Osteocyte (in vitro differentiated cells): ENCODE measurements around the gene SMYD4. TPM values are rescaled to one million over a fixed set of nuclear protein-coding genes. Genes with fewer than 3 reads are reported as not detected.

ENCODE experiments used
- DNase-seq: peaks from one replicate; pipeline ENCODE4 v3.0.0; 2021; ENCODE audit warnings: mixed read lengths; ENCODE audit not compliant: unreplicated experiment; ENCODE audit errors: extremely low spot score
- H3K27ac Mint-ChIP-seq: one replicate; pipeline ENCODE4 v1.8.0; 2021; ENCODE audit warnings: mild to moderate bottlenecking, mixed read lengths; ENCODE audit not compliant: unreplicated experiment
- H3K27me3 Mint-ChIP-seq: one replicate; pipeline ENCODE4 v1.8.0; 2021; ENCODE audit warnings: mixed read lengths; ENCODE audit not compliant: unreplicated experiment
- H3K36me3 Mint-ChIP-seq: one replicate; pipeline ENCODE4 v1.8.0; 2021; ENCODE audit warnings: mixed read lengths; ENCODE audit not compliant: unreplicated experiment
- H3K4me1 Mint-ChIP-seq: one replicate; pipeline ENCODE4 v1.8.0; 2021; ENCODE audit warnings: mixed read lengths; ENCODE audit not compliant: unreplicated experiment
- H3K4me3 Mint-ChIP-seq: one replicate; pipeline ENCODE4 v1.8.0; 2021; ENCODE audit warnings: mild to moderate bottlenecking, moderate library complexity, mixed read lengths; ENCODE audit not compliant: unreplicated experiment
- H3K9me3 Mint-ChIP-seq: one replicate; pipeline ENCODE4 v1.8.0; 2021; ENCODE audit warnings: mixed read lengths; ENCODE audit not compliant: unreplicated experiment
- total RNA-seq: library from RNA; stranded (reverse); gene quantifications from 2 replicates; pipeline ENCODE4 v1.2.1, GENCODE V29; 2021
- TF ChIP-seq, protein P1 (sequence below): fragments of 200-600 bp; sonication (generic); IDR thresholded peaks from 2 replicates; pipeline ENCODE4 v1.5.0; 2021; ENCODE audit warnings: antibody characterized with exemption, mild to moderate bottlenecking, moderate library complexity

SMYD4 gene
- total RNA-seq, 1 donor from 2014 or later: 11.2 TPM

DNA sequence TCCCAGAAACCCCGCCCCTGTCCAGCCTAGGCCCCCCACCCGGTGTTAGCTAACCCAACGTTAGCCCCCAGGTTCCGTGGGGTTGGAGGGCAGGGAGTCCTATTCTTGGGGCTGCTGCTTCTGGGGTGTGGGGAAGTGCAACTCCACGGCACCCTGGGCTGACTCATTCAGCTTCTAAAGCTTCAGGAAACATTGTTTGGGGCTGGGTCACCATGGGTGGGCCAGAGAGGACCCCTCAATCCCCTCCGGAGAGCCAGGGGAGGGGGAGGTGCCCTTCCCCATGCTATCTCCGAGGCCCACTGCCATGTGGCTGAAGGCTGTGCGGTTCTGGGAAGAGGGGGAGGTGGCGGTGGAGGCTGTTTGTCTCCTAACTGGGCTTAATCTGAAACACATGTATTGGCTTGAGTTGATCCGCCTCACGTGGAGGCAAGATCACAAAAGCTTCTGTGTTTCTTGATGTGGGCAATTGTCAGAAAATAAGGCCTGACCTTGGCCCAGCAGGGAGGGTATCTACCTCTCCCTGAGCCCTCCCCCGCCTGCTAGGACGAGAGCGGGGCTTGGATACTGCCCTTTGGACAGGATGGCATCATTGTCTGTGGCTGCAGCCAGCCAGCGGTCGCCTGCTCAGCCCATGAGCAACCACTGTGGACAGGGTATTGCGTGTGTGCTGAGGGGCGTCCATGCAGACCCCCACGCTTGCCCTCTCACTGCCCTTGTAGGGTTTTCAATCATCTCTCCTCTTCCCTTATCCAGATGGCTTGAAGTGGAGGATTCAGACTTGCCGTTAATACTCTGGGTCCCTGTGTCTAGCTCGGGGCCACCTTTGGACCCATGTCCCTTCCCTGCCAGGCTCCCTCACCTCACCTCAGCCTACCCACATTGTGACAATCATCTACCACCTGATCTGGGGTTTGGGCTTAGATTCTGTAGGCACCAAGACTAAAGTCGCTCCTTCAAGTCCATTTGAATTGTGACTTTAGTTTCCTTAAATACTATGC, 66.5 kb downstream of the SMYD4 start:
- DNase-seq: no peak
- Mint-ChIP-seq H3K27me3 (no peaks in the 10 kb centered on the region), H3K36me3 (peaks cover 2% of the 10 kb centered on the region), H3K9me3 (no peaks in the 10 kb centered on the region), H3K4me3 (peak overlapping the region; percentile 84), H3K27ac (peak overlapping the region; percentile 88), H3K4me1 (peaks cover 38% of the 10 kb centered on the region)
- TF ChIP-seq, protein P1, sequence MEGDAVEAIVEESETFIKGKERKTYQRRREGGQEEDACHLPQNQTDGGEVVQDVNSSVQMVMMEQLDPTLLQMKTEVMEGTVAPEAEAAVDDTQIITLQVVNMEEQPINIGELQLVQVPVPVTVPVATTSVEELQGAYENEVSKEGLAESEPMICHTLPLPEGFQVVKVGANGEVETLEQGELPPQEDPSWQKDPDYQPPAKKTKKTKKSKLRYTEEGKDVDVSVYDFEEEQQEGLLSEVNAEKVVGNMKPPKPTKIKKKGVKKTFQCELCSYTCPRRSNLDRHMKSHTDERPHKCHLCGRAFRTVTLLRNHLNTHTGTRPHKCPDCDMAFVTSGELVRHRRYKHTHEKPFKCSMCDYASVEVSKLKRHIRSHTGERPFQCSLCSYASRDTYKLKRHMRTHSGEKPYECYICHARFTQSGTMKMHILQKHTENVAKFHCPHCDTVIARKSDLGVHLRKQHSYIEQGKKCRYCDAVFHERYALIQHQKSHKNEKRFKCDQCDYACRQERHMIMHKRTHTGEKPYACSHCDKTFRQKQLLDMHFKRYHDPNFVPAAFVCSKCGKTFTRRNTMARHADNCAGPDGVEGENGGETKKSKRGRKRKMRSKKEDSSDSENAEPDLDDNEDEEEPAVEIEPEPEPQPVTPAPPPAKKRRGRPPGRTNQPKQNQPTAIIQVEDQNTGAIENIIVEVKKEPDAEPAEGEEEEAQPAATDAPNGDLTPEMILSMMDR: no peak

DNA sequence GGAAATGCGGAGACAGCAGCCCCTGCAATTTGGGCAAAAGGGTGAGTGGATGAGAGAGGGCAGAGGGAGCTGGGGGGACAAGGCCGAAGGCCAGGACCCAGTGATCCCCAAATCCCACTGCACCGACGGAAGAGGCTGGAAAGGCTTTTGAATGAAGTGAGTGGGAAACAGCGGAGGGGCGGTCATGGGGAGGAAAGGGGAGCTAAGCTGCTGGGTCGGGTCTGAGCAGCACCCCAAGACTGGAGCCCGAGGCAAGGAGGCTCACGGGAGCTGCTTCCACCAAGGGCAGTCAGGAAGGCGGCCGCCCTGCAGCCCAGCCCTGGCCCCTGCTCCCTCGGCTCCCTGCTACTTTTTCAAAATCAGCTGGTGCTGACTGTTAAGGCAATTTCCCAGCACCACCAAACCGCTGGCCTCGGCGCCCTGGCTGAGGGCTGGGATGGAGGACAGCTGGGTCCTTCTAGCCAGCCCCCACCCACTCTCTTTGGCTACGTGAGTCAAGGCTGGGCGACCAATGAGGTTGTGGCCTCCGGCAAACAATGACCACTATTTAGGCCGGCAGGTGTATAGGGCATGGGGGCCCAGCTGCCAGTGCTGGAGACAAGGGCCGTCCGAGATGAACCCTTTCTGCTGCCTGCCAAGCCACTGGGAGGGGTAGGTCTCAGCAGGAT, 67.3 kb downstream of the SMYD4 start:
- peak overlapping the region; percentile 88 for H3K27ac Mint-ChIP-seq
- H3K4me3 Mint-ChIP-seq: peak overlapping the region; percentile 84
- no peak for DNase-seq

DNA sequence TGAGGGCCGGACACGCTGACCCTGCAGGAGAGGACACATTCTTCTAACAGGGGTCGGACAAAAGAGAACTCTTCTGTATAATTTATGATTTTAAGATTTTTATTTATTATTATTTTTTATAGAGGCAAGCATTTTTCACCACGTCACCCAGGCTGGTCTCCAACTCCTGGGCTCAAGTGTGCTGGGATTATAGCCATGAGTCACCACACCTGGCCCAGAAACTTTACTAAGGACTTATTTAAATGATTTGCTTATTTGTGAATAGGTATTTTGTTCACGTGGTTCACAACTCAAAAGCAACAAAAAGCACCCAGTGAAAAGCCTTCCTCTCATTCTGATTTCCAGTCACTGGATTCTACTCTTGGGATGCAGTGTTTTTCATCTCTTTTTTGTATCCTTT, 70.2 kb downstream of the SMYD4 start:
- DNase-seq: no peak

More for the DNA sequence above, 67.3 kb downstream of the SMYD4 start:
- Mint-ChIP-seq H3K27me3 (no peaks in the 10 kb centered on the region), H3K36me3 (no peaks in the 10 kb centered on the region), H3K9me3 (no peaks in the 10 kb centered on the region), H3K4me1 (peaks cover 38% of the 10 kb centered on the region)
- TF ChIP-seq, protein P1: no peak

DNA sequence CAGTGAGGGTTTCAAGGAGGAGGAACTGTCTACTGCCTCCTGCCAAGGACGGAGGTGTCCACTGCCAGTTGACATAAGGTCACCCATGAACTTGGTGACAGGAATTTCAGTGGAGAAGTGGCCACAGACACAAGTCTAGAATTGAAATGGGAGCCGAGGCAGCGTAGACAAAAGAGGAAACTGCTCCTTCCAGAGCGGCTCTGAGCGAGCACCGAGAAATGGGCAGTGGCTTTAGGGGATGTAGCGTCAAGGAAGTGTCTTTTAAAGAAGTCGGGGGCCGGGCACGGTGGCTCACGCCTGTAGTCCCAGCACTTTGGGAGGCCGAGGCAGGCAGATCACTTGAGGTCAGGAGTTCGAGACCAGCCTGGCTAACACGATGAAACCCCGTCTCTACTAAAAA, 70.9 kb downstream of the SMYD4 start:
- H3K27me3 Mint-ChIP-seq: no peaks in the 10 kb centered on the region
- H3K9me3 Mint-ChIP-seq: no peaks in the 10 kb centered on the region
- no peak overlapping the region for H3K27ac Mint-ChIP-seq
- no peak overlapping the region for H3K4me3 Mint-ChIP-seq
- H3K36me3 Mint-ChIP-seq: no peaks in the 10 kb centered on the region
- no peak for DNase-seq
- peaks cover 35% of the 10 kb centered on the region for H3K4me1 Mint-ChIP-seq
- TF ChIP-seq, protein P1: no peak

More for the DNA sequence above, 70.2 kb downstream of the SMYD4 start:
- TF ChIP-seq, protein P1: no peak
- no peak overlapping the region for H3K4me3 Mint-ChIP-seq
- no peaks in the 10 kb centered on the region for H3K9me3 Mint-ChIP-seq
- no peaks in the 10 kb centered on the region for H3K27me3 Mint-ChIP-seq
- H3K4me1 Mint-ChIP-seq: peaks cover 42% of the 10 kb centered on the region
- no peak overlapping the region for H3K27ac Mint-ChIP-seq
- H3K36me3 Mint-ChIP-seq: no peaks in the 10 kb centered on the region

DNA sequence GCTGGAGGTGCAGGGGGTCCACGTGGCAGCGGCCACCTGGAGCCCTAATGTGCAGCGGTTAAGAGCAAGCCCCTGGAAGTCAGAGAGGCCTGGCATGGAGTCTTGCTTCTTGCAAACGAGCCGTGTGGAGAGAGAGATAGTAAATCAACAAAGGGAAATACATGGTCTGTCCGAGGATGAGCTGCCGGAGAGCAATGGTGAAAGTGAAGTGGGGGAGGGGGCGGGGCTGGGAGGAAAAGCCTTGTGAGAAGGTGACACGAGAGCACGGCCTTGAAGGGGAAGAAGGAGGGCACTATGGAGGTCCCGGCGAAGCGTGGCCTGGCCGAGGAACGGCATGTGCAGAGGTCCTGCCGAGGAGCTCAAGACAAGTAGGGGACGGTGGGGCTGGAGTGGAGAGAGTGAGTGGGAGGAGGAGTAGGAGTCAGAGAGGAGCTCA, 73.9 kb downstream of the SMYD4 start:
- Mint-ChIP-seq H3K27me3 (no peaks in the 10 kb centered on the region), H3K4me1 (peaks cover 32% of the 10 kb centered on the region), H3K36me3 (no peaks in the 10 kb centered on the region), H3K4me3 (no peak overlapping the region), H3K9me3 (no peaks in the 10 kb centered on the region), H3K27ac (no peak overlapping the region)
- TF ChIP-seq, protein P1: no peak
- no peak for DNase-seq
